GM12891 (cell line): Measurements from ENCODE around the gene PPP1R18. TPM values are rescaled to one million over a fixed set of nuclear protein-coding genes. Genes with fewer than 3 reads are reported as not detected.

Experiments used
- DNase-seq: peaks from one replicate; pipeline ENCODE4 v3.0.0; 2011; ENCODE audit warnings: low spot score; ENCODE audit not compliant: insufficient read length
- FAIRE-seq: peaks from 2 replicates; lab custom pipeline; 2011; peaks lifted over from hg19 to GRCh38; lab: Jason Lieb, UNC
- PAX5 ChIP-seq: IDR thresholded peaks from 2 replicates; pipeline ENCODE4 v1.6.1; 2011; ENCODE audit warnings: low read length, moderate library complexity, mild to moderate bottlenecking; ENCODE audit not compliant: insufficient read depth, severe bottlenecking
- POLR2A ChIP-seq: IDR thresholded peaks from 2 replicates; pipeline ENCODE4 v1.6.1; 2011; ENCODE audit warnings: low read depth, low read length, control low read depth
- POLR2AphosphoS5 ChIP-seq: IDR thresholded peaks from 2 replicates; pipeline ENCODE4 v1.6.1; 2011; ENCODE audit warnings: low read depth, low read length, control low read depth
- POU2F2 ChIP-seq: IDR thresholded peaks from 2 replicates; pipeline ENCODE4 v1.6.1; 2011; ENCODE audit warnings: low read depth, mild to moderate bottlenecking, control low read depth, low read length, moderate library complexity
- SPI1 ChIP-seq: IDR thresholded peaks from 2 replicates; pipeline ENCODE4 v1.6.1; 2011; ENCODE audit warnings: low read depth, low read length, control low read depth
- TAF1 ChIP-seq: IDR thresholded peaks from 2 replicates; pipeline ENCODE4 v1.6.1; 2011; ENCODE audit warnings: low read depth, low read length, control low read depth
- polyA plus RNA-seq: library from polyadenylated mRNA; unstranded; fragments of >200 nt; gene quantifications from one replicate; pipeline ENCODE4 v1.2.1, GENCODE V29; 2012; ENCODE audit warnings: low read depth, missing spikeins, inconsistent platforms; ENCODE audit not compliant: missing spikeins

PPP1R18 gene
- polyA plus RNA-seq, result 58.9 TPM

GRCh38 chr6:30686009-30686907 is at the start of gene PPP1R18:
Gene PPP1R18, minus strand, starts transcription at chr6:30686645. Its CDS starts 627 bp downstream, at chr6:30686018.
- DNase-seq, result peak; percentile 54
- FAIRE-seq, result peak; percentile 33
- TF ChIP-seq SPI1 (peak; percentile 45), TAF1 (no peak)

GRCh38 chr6:30735668-30736314 is 49.3 kb upstream of the PPP1R18 start:
- peak; percentile 90 for TF ChIP-seq SPI1
- TF ChIP-seq POU2F2, result no peak
- DNase-seq (no peak), FAIRE-seq (peak; percentile 31)

- no peak for DNase-seq
- FAIRE-seq, result no peak
- TF ChIP-seq TAF1 (no peak), POLR2A (no peak), POLR2AphosphoS5 (no peak), PAX5 (no peak)
Observed at GRCh38 chr6:30732237-30732943, 45.9 kb upstream of the PPP1R18 start.

- peak; percentile 60 for DNase-seq
- peak; percentile 92 for FAIRE-seq
- 0 out of 2 replicates have a peak, but pooled peaks have one; percentile 26 for TF ChIP-seq SPI1
- no peak for TF ChIP-seq POU2F2
- TF ChIP-seq PAX5, result peak; percentile 41
Observed at GRCh38 chr6:30730601-30731435, 44.4 kb upstream of the PPP1R18 start.

- no peak for FAIRE-seq
- no peak for DNase-seq
Observed at GRCh38 chr6:30727920-30728553, 41.6 kb upstream of the PPP1R18 start.

GRCh38 chr6:30726506-30727413 is 40.3 kb upstream of the PPP1R18 start:
- DNase-seq, result no peak
- TF ChIP-seq POLR2A (no peak), POLR2AphosphoS5 (no peak), PAX5 (no peak), POU2F2 (no peak), SPI1 (no peak), TAF1 (no peak)
- no peak for FAIRE-seq

More at GRCh38 chr6:30727920-30728553, 41.6 kb upstream of the PPP1R18 start:
- TF ChIP-seq POLR2A (no peak), POU2F2 (no peak), PAX5 (no peak), TAF1 (no peak), SPI1 (no peak), POLR2AphosphoS5 (no peak)

- FAIRE-seq, result no peak
- TF ChIP-seq PAX5, result no peak
- TF ChIP-seq TAF1, result 0 out of 2 replicates have a peak, but pooled peaks have one; percentile 16
- peak; percentile 74 for TF ChIP-seq POU2F2
- no peak for TF ChIP-seq SPI1
- TF ChIP-seq POLR2A, result peak; percentile 89
- TF ChIP-seq POLR2AphosphoS5, result peak; percentile 86
- no peak for DNase-seq
Observed at GRCh38 chr6:30725713-30726505, 39.5 kb upstream of the PPP1R18 start.
